IPS DF 6.9 (cell line): Measurements from ENCODE around the gene MPPED1.

ENCODE experiments used
- DNase-seq: peaks from one replicate; pipeline ENCODE4 v3.0.0-alpha.2; 2013; ENCODE audit warnings: low read depth, low spot score
- H3K27ac ChIP-seq: one replicate; pipeline ENCODE4 v1.5.1; 2013; ENCODE audit warnings: low read length, control low read depth
- H3K27me3 ChIP-seq: 2 replicates; pipeline ENCODE4 v1.6.1; 2013; ENCODE audit warnings: mild to moderate bottlenecking, low read length; ENCODE audit not compliant: control insufficient read depth, insufficient read depth
- H3K36me3 ChIP-seq: 2 replicates; pipeline ENCODE4 v1.6.1; 2013; ENCODE audit warnings: low read length; ENCODE audit not compliant: control insufficient read depth, insufficient read depth
- H3K4me1 ChIP-seq: 2 replicates; pipeline ENCODE4 v1.6.1; 2013; ENCODE audit warnings: low read length; ENCODE audit not compliant: control insufficient read depth, insufficient read depth
- H3K4me3 ChIP-seq: 2 replicates; pipeline ENCODE4 v1.5.1; 2013; ENCODE audit warnings: mild to moderate bottlenecking, low read length
- H3K9me3 ChIP-seq: 2 replicates; pipeline ENCODE4 v1.6.1; 2013; ENCODE audit warnings: low read length, inconsistent platforms; ENCODE audit not compliant: control insufficient read depth, insufficient read depth
- WGBS: extraction: QIAGEN DNeasy Blood & Tissue Kit; methylation state at CpG from one replicate; pipeline ENCODE4 v1.1.7; 2013; ENCODE audit warnings: mixed read lengths, missing lambda C conversion rate; ENCODE audit not compliant: insufficient read length, insufficient coverage; 5-methylcytosine and 5-hydroxymethylcytosine counted together

MPPED1 gene

DNA sequence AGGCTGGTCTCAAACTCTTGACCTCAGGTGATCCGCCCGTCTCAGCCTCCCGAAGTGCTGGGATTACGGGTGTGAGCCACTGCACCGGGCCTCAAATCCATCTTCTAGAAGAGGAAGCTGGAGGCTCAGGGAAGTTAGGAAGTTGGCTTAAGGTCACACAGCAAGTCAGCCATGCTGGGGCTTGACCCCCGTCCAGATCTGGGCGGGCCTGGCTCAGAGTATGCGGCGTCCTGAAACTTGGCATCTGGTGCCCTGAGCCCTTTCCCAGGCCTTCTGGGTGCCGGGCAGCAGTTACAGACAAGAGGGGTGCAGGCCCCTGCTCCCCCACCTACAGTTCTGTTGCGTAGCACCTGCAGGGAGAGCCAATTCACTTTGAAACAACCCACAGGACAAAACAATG lies 11.2 kb downstream of the MPPED1 start:
- WGBS, result no CpG with 5 or more reads among the region's 11 CpGs
- H3K4me1 ChIP-seq, result no peaks in the 10 kb centered on the region
- H3K27ac ChIP-seq, result no peak overlapping the region
- H3K27me3 ChIP-seq, result no peaks in the 10 kb centered on the region
- H3K4me3 ChIP-seq, result no peak overlapping the region
- no peaks in the 10 kb centered on the region for H3K9me3 ChIP-seq
- no peak for DNase-seq
- H3K36me3 ChIP-seq, result no peaks in the 10 kb centered on the region

DNA sequence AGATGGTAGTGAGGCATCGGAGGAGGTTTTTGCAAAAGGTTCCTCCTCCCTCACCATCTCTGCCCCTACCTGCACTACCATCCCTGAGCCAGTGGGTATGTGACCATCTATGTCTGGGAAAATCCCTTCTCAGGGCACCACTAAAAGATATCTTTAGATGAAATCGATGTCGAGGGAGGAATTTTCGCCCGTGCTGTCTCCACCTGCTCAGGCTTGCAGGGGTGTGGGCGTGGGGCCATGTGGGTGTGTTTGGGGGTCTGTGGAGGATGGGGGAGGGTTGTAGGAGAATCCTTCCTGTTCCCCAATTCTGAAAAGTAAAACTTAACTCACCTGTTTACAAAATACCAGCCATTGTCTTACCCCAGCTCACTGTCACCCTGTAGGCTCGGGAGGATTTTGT lies 12.4 kb downstream of the MPPED1 start:
- no peaks in the 10 kb centered on the region for H3K27me3 ChIP-seq
- no peaks in the 10 kb centered on the region for H3K4me1 ChIP-seq
- H3K4me3 ChIP-seq, result no peak overlapping the region
- no peaks in the 10 kb centered on the region for H3K36me3 ChIP-seq
- no peak for DNase-seq
- WGBS, result no CpG with 5 or more reads among the region's 7 CpGs
- H3K9me3 ChIP-seq, result no peaks in the 10 kb centered on the region
- no peak overlapping the region for H3K27ac ChIP-seq

DNA sequence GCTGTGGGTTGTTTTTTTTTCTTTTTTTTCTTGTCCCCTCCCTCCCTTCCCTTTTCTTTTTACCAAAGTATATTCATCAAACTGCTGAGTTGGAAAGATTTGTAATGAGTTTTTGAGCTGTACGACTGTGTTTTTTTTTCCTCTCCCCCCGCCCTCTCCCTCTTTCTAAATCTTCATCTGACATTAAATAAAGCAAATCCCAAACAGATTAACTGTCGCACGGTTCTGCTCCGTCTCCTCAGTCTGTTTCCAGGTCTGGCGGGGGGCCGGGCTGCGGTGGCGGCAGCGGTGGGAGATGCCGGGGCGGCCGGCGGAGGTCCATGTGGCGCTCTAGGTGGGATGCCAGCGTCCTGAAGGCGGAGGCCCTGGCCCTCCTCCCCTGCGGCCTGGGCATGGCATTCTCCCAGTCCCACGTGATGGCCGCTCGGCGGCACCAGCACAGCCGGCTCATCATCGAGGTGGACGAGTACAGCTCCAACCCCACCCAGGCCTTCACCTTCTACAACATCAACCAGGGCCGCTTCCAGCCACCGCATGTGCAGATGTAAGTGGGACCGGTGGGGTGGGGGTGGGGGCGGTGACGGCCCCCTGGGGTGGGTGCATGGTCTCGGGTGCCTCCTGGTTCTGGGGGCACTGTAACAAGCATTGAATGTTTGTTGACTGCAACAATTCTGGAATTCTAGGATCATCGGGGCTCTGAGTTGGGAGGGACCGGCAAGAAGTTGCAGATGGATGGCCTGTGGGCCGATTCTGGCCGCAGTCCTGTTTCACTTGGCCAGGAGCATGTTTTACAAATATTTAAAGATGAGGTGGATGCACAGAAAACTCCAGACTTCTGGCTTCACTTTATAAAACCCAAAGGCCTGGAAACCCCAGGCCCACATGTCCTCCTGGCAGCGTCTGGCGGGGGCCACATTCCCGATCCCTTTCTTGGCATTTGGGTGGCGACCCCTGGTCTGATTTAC lies 13.1 kb downstream of the MPPED1 start:
- H3K4me3 ChIP-seq, result no peak overlapping the region
- H3K36me3 ChIP-seq, result no peaks in the 10 kb centered on the region
- WGBS, result no CpG with 5 or more reads among the region's 39 CpGs
- H3K4me1 ChIP-seq, result no peaks in the 10 kb centered on the region
- H3K27me3 ChIP-seq, result no peaks in the 10 kb centered on the region
- no peak overlapping the region for H3K27ac ChIP-seq
- H3K9me3 ChIP-seq, result no peaks in the 10 kb centered on the region
- no peak for DNase-seq

DNA sequence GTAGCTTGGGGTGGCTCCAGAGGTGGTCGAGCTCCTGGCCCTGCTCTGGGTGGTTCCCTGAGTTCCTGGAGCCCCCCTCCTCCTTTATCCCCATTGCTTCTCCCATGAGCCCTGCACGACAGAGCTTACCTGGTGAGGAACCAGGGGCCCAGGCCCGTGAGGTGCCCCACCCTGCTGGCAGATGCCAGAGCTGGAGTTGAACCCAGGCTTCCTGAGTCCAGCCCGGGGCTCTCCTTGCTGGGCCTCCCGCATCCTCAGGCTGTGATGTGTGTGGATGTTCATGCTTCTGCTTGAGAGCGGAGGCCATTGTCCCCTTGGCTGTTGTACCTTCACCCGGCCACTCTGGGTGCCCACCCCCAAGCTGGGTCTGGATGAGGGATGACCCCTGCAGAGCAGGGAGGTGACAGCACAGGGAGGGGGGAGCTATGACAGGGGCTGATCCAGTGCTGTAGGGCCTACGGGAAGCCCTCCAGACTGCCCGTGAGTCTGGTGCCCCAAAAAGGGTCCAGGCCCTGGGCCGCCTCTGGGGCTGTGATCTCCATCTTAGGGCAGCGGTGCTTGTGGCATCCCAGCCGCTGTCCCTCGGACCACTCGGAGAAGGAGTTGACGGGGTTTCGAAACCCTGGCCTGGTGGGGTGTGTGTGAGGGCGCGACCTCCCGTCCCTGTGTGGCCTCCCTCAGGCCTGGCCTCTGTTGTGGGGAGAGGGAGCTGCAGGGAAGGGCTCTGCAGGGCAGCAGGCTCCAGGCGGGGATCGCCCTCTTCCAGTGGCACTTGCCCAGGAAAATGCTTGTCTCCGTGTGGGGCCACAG lies 14.4 kb downstream of the MPPED1 start:
- Histone ChIP-seq H3K36me3 (no peaks in the 10 kb centered on the region), H3K27me3 (no peaks in the 10 kb centered on the region; the same call in 1 of the 2 replicates), H3K9me3 (no peaks in the 10 kb centered on the region), H3K4me3 (no peak overlapping the region), H3K4me1 (no peaks in the 10 kb centered on the region), H3K27ac (no peak overlapping the region)
- no peak for DNase-seq
- no CpG with 5 or more reads among the region's 22 CpGs for WGBS

DNA sequence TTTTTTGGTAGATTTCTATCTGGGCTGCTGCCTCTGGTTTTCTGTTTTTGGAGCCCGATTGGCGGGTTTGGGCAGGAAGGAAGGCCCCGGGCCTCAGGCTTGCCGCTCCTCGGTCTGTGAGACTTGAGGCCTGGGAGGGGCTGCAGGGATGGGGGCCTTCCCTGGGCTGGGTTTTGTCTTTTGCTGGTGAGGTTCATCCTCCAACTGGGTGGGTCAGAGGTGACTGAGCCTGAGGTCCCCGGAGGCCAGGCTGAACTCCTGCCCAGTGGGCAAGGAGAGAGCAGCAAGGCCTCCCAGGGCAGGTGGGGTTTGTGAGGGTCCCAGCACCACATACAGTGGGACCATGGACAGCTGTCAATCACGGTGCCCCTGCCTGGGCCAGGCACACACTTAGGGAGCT lies 15.0 kb downstream of the MPPED1 start:
- H3K27me3 ChIP-seq, result no peaks in the 10 kb centered on the region; the same call in 1 of the 2 replicates
- no CpG with 5 or more reads among the region's 7 CpGs for WGBS
- H3K36me3 ChIP-seq, result no peaks in the 10 kb centered on the region
- H3K27ac ChIP-seq, result no peak overlapping the region
- no peaks in the 10 kb centered on the region for H3K9me3 ChIP-seq
- DNase-seq, result no peak
- no peak overlapping the region for H3K4me3 ChIP-seq
- H3K4me1 ChIP-seq, result no peaks in the 10 kb centered on the region

DNA sequence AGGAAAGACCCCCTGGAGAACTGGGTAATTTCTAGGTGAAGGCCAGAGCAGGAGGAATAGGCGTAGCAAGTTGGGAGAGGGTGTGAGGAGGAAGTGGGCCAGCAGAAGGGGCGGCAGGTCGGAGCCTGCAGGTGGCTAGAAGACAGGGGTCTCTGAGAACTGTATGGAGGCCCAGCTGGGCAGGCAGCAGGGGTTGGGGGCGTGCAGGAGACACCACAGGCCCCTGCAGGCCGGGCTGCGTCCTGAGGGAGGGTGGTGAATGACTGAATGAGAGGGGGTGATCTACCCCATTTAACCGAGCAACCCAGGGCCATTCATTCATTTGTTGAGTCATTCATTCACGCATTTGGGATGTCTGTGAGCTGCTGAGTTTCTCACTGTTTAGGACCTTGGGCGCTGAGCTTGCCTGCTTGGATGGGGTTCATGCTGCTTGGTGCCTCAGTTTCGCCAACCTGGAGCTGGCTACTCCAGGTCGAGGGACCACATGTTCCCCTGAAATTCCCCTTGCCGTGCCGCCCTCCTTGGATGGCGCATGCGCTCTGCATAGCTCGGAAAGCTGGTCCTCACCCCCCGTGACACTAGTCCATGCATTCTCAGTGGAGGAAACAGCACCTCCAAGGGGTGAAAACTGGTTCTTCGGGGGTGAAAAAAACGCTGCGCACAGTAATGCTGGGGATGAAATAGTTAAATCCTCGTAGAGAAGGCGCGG lies 15.6 kb downstream of the MPPED1 start:
- H3K36me3 ChIP-seq, result no peaks in the 10 kb centered on the region
- no peak overlapping the region for H3K4me3 ChIP-seq
- no peak overlapping the region for H3K27ac ChIP-seq
- no CpG with 5 or more reads among the region's 23 CpGs for WGBS
- H3K9me3 ChIP-seq, result no peaks in the 10 kb centered on the region
- no peak for DNase-seq
- H3K4me1 ChIP-seq, result no peaks in the 10 kb centered on the region
- no peaks in the 10 kb centered on the region; the same call in 1 of the 2 replicates for H3K27me3 ChIP-seq

DNA sequence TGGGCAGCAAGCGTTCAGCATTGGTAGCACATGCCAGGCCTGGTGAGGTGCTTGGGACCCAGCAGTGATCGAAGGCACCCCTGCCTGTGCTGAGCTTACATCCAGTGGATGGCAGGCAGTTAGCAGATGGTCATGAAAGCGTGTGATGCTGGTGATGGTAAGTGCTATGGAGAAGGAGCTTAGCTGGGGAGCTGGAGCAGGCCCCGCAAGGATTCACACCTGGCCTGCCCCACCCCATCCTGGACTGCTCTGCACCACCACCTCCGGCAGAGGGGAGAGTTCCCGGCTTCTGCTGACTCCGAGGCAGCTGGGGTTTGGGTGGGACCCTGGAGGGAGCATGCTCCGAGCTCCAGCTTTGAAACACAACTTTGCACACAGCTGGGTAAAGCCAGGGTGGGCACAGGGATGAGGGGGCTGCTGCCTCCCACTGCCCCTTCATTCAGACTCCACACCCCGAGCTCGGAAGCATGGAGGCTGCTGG lies 16.2 kb downstream of the MPPED1 start:
- H3K27ac ChIP-seq, result no peak overlapping the region
- no peak overlapping the region for H3K4me3 ChIP-seq
- no CpG with 5 or more reads among the region's 10 CpGs for WGBS
- DNase-seq, result no peak
- no peaks in the 10 kb centered on the region; the same call in 1 of the 2 replicates for H3K27me3 ChIP-seq
- H3K9me3 ChIP-seq, result no peaks in the 10 kb centered on the region
- H3K4me1 ChIP-seq, result no peaks in the 10 kb centered on the region
- no peaks in the 10 kb centered on the region for H3K36me3 ChIP-seq

DNA sequence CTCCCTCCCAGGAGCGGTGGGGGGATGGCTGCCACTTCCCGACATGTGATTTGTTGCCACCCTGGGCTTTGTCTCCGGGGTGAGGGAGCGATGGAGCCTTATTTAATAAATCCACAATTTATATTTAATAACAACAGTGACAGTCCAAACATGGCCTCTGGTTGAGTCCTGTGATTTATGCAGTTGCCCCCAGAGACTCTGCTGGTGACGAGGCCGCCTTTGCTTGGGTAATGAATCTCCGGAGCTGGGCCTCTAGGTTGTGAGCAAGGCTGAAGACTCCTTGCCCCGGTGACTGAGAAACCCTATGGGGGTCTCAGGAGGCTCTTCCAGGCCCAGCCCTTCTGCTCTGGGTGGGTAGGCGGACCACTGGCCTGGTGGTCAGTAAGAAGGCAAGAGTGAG lies 16.7 kb downstream of the MPPED1 start:
- Histone ChIP-seq H3K4me3 (no peak overlapping the region), H3K9me3 (no peaks in the 10 kb centered on the region), H3K4me1 (no peaks in the 10 kb centered on the region), H3K36me3 (no peaks in the 10 kb centered on the region), H3K27ac (no peak overlapping the region), H3K27me3 (no peaks in the 10 kb centered on the region; the same call in 1 of the 2 replicates)
- no CpG with 5 or more reads among the region's 9 CpGs for WGBS
- DNase-seq, result no peak

DNA sequence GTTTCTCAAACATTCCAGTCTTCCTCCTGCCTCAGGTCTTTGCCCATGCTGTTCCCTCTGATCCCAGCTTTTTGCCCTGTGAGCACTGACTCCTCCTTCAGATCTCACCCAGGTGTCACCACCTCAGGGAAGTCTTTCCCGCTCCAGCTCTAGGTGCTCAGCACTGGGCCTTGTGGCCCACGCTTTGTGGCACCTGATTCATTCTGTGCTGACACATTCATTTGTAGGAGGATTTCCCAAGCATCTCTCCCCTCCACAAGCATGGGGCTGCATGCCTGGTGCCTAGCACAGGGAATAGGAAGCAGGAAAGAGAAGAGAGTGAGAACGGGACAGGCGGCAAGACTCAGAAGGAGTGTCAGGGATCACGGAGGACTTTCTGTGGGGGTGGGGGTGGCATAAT lies 17.6 kb downstream of the MPPED1 start:
- no peaks in the 10 kb centered on the region; the same call in 1 of the 2 replicates for H3K27me3 ChIP-seq
- no CpG with 5 or more reads among the region's 5 CpGs for WGBS
- no peak for DNase-seq

More for the DNA sequence above, 17.6 kb downstream of the MPPED1 start:
- Histone ChIP-seq H3K4me1 (no peaks in the 10 kb centered on the region), H3K27ac (no peak overlapping the region), H3K9me3 (no peaks in the 10 kb centered on the region), H3K36me3 (no peaks in the 10 kb centered on the region), H3K4me3 (no peak overlapping the region)
